Measurements from ENCODE around the gene GALNT2. TPM values are rescaled to one million over a fixed set of nuclear protein-coding genes. Genes with fewer than 3 reads are reported as not detected.

GALNT2 gene
- total and polyA plus RNA-seq, 9 of the 15 experiments (the other 6 are each of a cell fraction or from before 2014, with no cell fraction given) = 1.6 to 106 (median 51.9) TPM

DNA sequence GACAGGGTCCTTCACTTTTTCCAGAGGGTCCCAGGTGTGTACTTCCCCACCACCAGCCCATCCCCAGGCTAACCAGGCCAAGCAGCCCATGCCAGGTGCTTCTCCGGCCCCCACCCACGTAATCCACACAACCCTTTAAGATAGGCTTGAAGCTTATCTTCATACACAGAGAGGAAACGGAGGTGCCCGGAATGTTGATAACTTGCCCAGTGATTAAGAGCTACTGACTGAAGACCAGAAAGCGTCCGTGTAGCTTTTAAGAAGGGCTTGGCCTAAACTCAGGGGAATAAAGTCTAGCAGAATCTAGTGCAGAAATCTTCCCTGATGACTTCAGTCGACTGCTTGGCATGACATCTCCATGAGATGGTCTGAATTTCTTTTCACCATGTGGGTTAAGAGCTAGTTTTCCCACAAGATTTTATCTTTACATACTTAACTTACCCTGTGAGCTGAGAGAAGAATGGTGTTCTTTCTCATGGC lies 138.7 kb downstream of the GALNT2 start (continued):
- TF ChIP-seq STAT5A (IDR thresholded peaks at IDR 0.05; ENCODE audit: borderline replicate concordance, low read length) = peak; percentile 85
- TF ChIP-seq TCF3 (CRISPR knock-in tag; IDR thresholded peaks at IDR 0.05) = peak; percentile 95
- peak; percentile 33; the same call in 1 of the 2 replicates for TF ChIP-seq EP400 (IDR thresholded peaks at IDR 0.05)
- 0 out of 2 replicates have a peak, but pooled peaks have one; percentile 52 for TF ChIP-seq DMBX1 (CRISPR knock-in tag; IDR thresholded peaks at IDR 0.05; ENCODE audit: borderline replicate concordance)
- TF ChIP-seq NR2C2 (CRISPR knock-in tag; IDR thresholded peaks at IDR 0.05) = no peak
- TF ChIP-seq NR2C2 (tag; IDR thresholded peaks at IDR 0.05) = no peak
- TF ChIP-seq SAP30 (IDR thresholded peaks at IDR 0.05; ENCODE audit: borderline replicate concordance, insufficient read depth, low read depth, low read length, poor library complexity, severe bottlenecking) = no peak
- TF ChIP-seq RNF2 (IDR thresholded peaks at IDR 0.05) = peak; percentile 74
- TF ChIP-seq IRF2 (CRISPR knock-in tag; IDR thresholded peaks at IDR 0.05) = no peak
- TF ChIP-seq, protein P1, sequence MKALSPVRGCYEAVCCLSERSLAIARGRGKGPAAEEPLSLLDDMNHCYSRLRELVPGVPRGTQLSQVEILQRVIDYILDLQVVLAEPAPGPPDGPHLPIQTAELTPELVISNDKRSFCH (CRISPR knock-in tag; IDR thresholded peaks at IDR 0.05) = no peak
- TF ChIP-seq, protein P1 (tag; IDR thresholded peaks at IDR 0.05) = peak; percentile 71; the same call in 1 of the 2 replicates
- peak; percentile 83 for TF ChIP-seq ZBED1 (IDR thresholded peaks at IDR 0.05)
- TF ChIP-seq, protein P2, sequence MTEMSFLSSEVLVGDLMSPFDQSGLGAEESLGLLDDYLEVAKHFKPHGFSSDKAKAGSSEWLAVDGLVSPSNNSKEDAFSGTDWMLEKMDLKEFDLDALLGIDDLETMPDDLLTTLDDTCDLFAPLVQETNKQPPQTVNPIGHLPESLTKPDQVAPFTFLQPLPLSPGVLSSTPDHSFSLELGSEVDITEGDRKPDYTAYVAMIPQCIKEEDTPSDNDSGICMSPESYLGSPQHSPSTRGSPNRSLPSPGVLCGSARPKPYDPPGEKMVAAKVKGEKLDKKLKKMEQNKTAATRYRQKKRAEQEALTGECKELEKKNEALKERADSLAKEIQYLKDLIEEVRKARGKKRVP (CRISPR knock-in tag; IDR thresholded peaks at IDR 0.05) = no peak
- TF ChIP-seq LEF1 (IDR thresholded peaks at IDR 0.05) = peak; percentile 61; the same call in 1 of the 2 replicates
- no peak for TF ChIP-seq ERF (CRISPR knock-in tag; IDR thresholded peaks at IDR 0.05)
- TF ChIP-seq, protein P3, sequence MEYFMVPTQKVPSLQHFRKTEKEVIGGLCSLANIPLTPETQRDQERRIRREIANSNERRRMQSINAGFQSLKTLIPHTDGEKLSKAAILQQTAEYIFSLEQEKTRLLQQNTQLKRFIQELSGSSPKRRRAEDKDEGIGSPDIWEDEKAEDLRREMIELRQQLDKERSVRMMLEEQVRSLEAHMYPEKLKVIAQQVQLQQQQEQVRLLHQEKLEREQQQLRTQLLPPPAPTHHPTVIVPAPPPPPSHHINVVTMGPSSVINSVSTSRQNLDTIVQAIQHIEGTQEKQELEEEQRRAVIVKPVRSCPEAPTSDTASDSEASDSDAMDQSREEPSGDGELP (CRISPR knock-in tag; IDR thresholded peaks at IDR 0.05; ENCODE audit: borderline replicate concordance) = peak; percentile 36; the same call in 1 of the 2 replicates
- TF ChIP-seq, protein P4, sequence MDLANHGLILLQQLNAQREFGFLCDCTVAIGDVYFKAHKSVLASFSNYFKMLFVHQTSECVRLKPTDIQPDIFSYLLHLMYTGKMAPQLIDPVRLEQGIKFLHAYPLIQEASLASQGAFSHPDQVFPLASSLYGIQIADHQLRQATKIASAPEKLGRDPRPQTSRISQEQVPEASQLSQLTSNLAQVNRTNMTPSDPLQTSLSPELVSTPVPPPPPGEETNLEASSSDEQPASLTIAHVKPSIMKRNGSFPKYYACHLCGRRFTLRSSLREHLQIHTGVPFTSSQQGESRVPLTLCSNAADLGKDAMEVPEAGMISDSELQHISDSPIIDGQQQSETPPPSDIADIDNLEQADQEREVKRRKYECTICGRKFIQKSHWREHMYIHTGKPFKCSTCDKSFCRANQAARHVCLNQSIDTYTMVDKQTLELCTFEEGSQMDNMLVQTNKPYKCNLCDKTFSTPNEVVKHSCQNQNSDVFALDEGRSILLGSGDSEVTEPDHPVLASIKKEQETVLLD (IDR thresholded peaks at IDR 0.05) = peak; percentile 54; the same call in 1 of the 2 replicates
- peak; percentile 97 for TF ChIP-seq ARID1B (IDR thresholded peaks at IDR 0.05)

Measured in K562 (cell line).